BJ (cell line): ENCODE data around the gene GSG1L. TPM values are rescaled to one million over a fixed set of nuclear protein-coding genes. Genes with fewer than 3 reads are reported as not detected.

ENCODE experiments used
- CTCF ChIA-PET: fragments of 350-600 bp; formaldehyde crosslinking; extraction: SDS; loops from one replicate; lab custom pipeline; 2021; ENCODE audit warnings: antibody characterized with exemption, inconsistent platforms; lab: Yijun Ruan, JAX
- POLR2A ChIA-PET: fragments of 300-600 bp; sonication (Branson Sonifier 250); formaldehyde crosslinking; extraction: SDS; loops from one replicate; lab custom pipeline; 2021; ENCODE audit warnings: antibody characterized with exemption; lab: Charles Lee
- DNase-seq: peaks from one replicate; pipeline ENCODE4 v3.0.0-alpha.2; 2011; ENCODE audit warnings: low read depth
- H3K27me3 ChIP-seq: 2 replicates; pipeline ENCODE4 v1.6.0; 2011; ENCODE audit warnings: low read length; ENCODE audit not compliant: control insufficient read depth, insufficient read depth
- H3K36me3 ChIP-seq: 2 replicates; pipeline ENCODE4 v1.5.1; 2011; ENCODE audit warnings: low read length; ENCODE audit not compliant: control insufficient read depth, insufficient read depth
- H3K4me3 ChIP-seq: 2 replicates; pipeline ENCODE4 v1.5.1; 2011; ENCODE audit warnings: low read depth, mild to moderate bottlenecking, control low read depth, low read length
- CTCF ChIP-seq: IDR thresholded peaks from 2 replicates; pipeline ENCODE4 v1.5.1; 2011; ENCODE audit warnings: low read depth, mild to moderate bottlenecking, control low read depth, inconsistent platforms, low read length, moderate library complexity; ENCODE audit not compliant: insufficient read depth
- polyA plus RNA-seq: library from polyadenylated mRNA; depleted of rRNA; stranded (reverse); fragments of >200 nt; gene quantifications from 2 replicates; pipeline ENCODE4 v1.2.3, GENCODE V29; 2011

Gene GSG1L
- polyA plus RNA-seq, 1 experiment = not detected

GRCh38 chr16:27774779-27775178, 288.7 kb downstream of the GSG1L start:
- ChIA-PET CTCF (interaction anchor here (1.1 kb wide), 1 partner anchor 16 kb away, joined by 4 read pairs; no protein-coding TSS in a partner anchor), POLR2A (no interaction called here)
- H3K4me3 ChIP-seq = no peak overlapping the region
- no peak for TF ChIP-seq CTCF
- H3K36me3 ChIP-seq = peaks cover 7% of the 10 kb centered on the region
- H3K27me3 ChIP-seq = no peaks in the 10 kb centered on the region
- DNase-seq = no peak

DNA sequence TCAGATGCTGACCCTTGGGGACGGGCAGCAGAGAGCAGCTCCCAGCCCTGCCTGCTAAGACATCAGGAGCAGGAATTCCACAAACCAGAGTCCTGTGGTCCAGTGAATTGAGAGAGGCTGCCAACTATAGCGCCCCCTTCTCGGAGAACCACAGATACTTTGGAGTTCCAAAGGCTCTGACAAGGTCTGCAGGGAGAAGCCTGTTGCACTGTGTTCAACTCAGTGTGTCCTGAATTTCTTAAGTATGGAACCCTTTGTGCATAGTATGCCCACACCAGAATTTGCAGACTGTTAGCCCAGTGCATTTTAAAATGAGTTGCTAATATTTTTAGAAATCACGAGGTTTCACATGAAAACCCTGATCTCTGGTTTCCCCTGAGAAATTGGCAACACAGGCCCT, 290.2 kb downstream of the GSG1L start:
- DNase-seq = no peak
- Histone ChIP-seq H3K27me3 (no peaks in the 10 kb centered on the region), H3K36me3 (peaks cover 12% of the 10 kb centered on the region), H3K4me3 (no peak overlapping the region)
- ChIA-PET POLR2A (no interaction called here), CTCF (no interaction called here)
- no peak for TF ChIP-seq CTCF

DNA sequence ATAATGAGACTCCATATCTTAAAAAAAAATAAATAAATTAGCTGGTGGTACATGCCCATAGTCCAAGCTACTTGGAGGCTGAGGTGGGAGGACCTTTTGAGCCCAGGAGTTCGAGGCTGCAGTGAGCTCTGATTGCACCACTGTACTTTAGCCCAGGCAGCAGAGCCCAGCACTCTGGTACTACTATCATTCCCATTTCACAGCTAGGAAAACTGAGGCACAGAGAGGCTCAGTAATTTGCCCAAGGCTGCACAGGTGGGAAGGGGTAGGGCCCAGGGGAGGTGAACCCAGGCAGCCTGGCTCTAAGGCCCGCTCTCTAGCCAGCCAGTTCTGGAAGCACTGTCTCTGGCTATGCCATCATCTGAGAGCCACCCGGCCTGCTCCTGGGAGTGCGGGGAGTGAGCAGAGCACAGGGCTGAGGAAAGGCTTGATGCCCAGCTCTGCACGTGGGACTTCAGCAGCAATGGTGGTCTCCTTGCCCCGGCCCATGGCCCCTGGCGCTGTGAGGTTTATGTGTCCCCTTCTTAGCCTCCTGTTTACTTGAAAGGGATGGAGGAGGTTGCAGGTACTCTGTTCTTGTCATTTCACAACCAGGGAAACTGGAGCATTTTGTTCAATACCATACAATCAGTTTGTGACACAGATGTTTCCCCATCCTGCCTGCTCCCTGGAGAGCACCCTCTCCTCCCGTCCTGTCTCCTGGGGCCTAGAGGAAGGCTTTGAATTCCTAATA, 291.3 kb downstream of the GSG1L start:
- ChIA-PET CTCF (no interaction called here), POLR2A (no interaction called here)
- Histone ChIP-seq H3K27me3 (no peaks in the 10 kb centered on the region), H3K4me3 (no peak overlapping the region), H3K36me3 (peaks cover 14% of the 10 kb centered on the region)
- no peak for TF ChIP-seq CTCF
- no peak for DNase-seq

GRCh38 chr16:27771201-27771910, 292.2 kb downstream of the GSG1L start:
- TF ChIP-seq CTCF = no peak
- CTCF ChIA-PET = interaction anchor here (1.3 kb wide), 1 partner anchor 9 kb away, joined by 6 read pairs; no protein-coding TSS in a partner anchor
- POLR2A ChIA-PET = no interaction called here
- H3K27me3 ChIP-seq = no peaks in the 10 kb centered on the region
- DNase-seq = no peak
- H3K4me3 ChIP-seq = no peak overlapping the region
- H3K36me3 ChIP-seq = peaks cover 17% of the 10 kb centered on the region
